Esophagus muscularis mucosa (tissue), 4 donors: ENCODE measurements around the gene PJA1.

Experiments
- EP300 ChIP-seq: sonication (generic); formaldehyde crosslinking; IDR thresholded peaks from one replicate; pipeline ENCODE4 v1.6.1; 2017; ENCODE audit warnings: antibody characterized with exemption
- POLR2A ChIP-seq: fragments of 450-650 bp; IDR thresholded peaks from one replicate; pipeline ENCODE4 v1.6.1; 2017; ENCODE audit warnings: antibody characterized with exemption, moderate library complexity, mild to moderate bottlenecking, low read depth
- POLR2AphosphoS5 ChIP-seq, 2 donors: sonication (generic); formaldehyde crosslinking; IDR thresholded peaks; one replicate each; pipeline ENCODE4 v1.6.1; 2017; ENCODE audit warnings: antibody characterized with exemption in 2 of 2
- TF ChIP-seq, protein P1 (sequence below), 3 experiments: fragments of 200-600 bp in 2 of 3; fragments of 450-650 bp in 1 of 3; sonication (generic) in 2 of 3; IDR thresholded peaks; one replicate each; pipeline ENCODE4 v1.5.1; 2017 to 2019; ENCODE audit warnings: antibody characterized with exemption in 3 of 3, mild to moderate bottlenecking in 2 of 3, moderate library complexity in 1 of 3

GRCh38 chrX:69131886-69132285, 33.4 kb downstream of the PJA1 start:
- TF ChIP-seq POLR2AphosphoS5 (IDR thresholded peaks at IDR 0.05), result no peak
- TF ChIP-seq, protein P1, sequence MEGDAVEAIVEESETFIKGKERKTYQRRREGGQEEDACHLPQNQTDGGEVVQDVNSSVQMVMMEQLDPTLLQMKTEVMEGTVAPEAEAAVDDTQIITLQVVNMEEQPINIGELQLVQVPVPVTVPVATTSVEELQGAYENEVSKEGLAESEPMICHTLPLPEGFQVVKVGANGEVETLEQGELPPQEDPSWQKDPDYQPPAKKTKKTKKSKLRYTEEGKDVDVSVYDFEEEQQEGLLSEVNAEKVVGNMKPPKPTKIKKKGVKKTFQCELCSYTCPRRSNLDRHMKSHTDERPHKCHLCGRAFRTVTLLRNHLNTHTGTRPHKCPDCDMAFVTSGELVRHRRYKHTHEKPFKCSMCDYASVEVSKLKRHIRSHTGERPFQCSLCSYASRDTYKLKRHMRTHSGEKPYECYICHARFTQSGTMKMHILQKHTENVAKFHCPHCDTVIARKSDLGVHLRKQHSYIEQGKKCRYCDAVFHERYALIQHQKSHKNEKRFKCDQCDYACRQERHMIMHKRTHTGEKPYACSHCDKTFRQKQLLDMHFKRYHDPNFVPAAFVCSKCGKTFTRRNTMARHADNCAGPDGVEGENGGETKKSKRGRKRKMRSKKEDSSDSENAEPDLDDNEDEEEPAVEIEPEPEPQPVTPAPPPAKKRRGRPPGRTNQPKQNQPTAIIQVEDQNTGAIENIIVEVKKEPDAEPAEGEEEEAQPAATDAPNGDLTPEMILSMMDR (IDR thresholded peaks at IDR 0.05), result no peak
- TF ChIP-seq POLR2A, result no peak
- no peak for TF ChIP-seq EP300
